ENCODE data around the gene HM13. TPM values are rescaled to one million over a fixed set of nuclear protein-coding genes. Genes with fewer than 3 reads are reported as not detected.
A peak's percentile ranks its signal among the peaks of the same experiment; 100 is the strongest.

HM13 gene
- total and polyA plus RNA-seq, 2 of the 13 experiments (the other 11 are each of a cell fraction or from before 2014, with no cell fraction given) = 118 to 243 TPM

GRCh38 chr20:31603822-31604566 is 89.8 kb downstream of the HM13 start (continued):
- TF ChIP-seq, protein P1, sequence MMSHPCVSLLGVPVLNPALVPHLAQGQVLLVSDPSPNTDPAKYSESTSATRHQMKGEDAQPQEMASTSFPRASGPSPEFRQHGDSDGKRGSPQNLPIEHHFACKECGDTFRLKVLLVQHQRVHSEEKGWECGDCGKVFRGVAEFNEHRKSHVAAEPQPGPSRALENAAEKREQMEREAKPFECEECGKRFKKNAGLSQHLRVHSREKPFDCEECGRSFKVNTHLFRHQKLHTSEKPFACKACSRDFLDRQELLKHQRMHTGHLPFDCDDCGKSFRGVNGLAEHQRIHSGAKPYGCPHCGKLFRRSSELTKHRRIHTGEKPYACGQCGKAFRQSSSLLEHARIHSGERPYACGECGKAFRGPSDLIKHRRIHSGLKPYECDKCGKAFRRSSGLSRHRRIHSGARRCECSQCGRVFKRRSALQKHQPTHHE (CRISPR knock-in tag; IDR thresholded peaks at IDR 0.05; ENCODE audit: borderline replicate concordance) = peak; percentile 95; the same call in 1 of the 2 replicates
- TF ChIP-seq IRF1 (CRISPR knock-in tag; IDR thresholded peaks at IDR 0.05; ENCODE audit: low read depth) (0 out of 2 replicates have a peak, but pooled peaks have one; percentile 79), ARID5B (CRISPR knock-in tag; IDR thresholded peaks at IDR 0.05) (peak; percentile 94), CBFB (CRISPR knock-in tag; IDR thresholded peaks at IDR 0.05) (peak; percentile 98), PAF1 (CRISPR knock-in tag; IDR thresholded peaks at IDR 0.05) (peak; percentile 86; the same call in 1 of the 2 replicates), ZFP82 (CRISPR knock-in tag; IDR thresholded peaks at IDR 0.05; ENCODE audit: borderline replicate concordance) (no peak; the same call in 1 of the 2 replicates), SMARCC2 (IDR thresholded peaks at IDR 0.05) (0 out of 2 replicates have a peak, but pooled peaks have one; percentile 10), JUN (CRISPR knock-in tag; IDR thresholded peaks at IDR 0.05) (peak; percentile 99), ATAD3A (CRISPR knock-in tag; IDR thresholded peaks at IDR 0.05) (no peak), ZFY (CRISPR knock-in tag; IDR thresholded peaks at IDR 0.05) (peak; percentile 74), SCMH1 (CRISPR knock-in tag; IDR thresholded peaks at IDR 0.05; ENCODE audit: borderline replicate concordance) (no peak), IRF9 (CRISPR knock-in tag; IDR thresholded peaks at IDR 0.05; ENCODE audit: borderline replicate concordance) (peak; percentile 87), ZNF468 (CRISPR knock-in tag; IDR thresholded peaks at IDR 0.05) (0 out of 2 replicates have a peak, but pooled peaks have one; percentile 60), RORA (CRISPR knock-in tag; IDR thresholded peaks at IDR 0.05) (no peak), MAX (IDR thresholded peaks at IDR 0.05) (no peak)
- TF ChIP-seq, protein P2, sequence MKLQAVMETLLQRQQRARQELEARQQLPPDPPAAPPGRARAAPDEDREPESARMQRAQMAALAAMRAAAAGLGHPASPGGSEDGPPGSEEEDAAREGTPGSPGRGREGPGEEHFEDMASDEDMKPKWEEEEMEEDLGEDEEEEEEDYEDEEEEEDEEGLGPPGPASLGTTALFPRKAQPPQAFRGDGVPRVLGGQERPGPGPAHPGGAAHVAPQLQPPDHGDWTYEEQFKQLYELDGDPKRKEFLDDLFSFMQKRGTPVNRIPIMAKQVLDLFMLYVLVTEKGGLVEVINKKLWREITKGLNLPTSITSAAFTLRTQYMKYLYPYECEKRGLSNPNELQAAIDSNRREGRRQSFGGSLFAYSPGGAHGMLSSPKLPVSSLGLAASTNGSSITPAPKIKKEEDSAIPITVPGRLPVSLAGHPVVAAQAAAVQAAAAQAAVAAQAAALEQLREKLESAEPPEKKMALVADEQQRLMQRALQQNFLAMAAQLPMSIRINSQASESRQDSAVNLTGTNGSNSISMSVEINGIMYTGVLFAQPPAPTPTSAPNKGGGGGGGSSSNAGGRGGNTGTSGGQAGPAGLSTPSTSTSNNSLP (IDR thresholded peaks at IDR 0.05; ENCODE audit: low read depth, low read length) = peak; percentile 50; the same call in 1 of the 2 replicates

Measured in HepG2 (cell line).